GM19025 (cell line): ENCODE data around the gene RASSF5.

Experiments used
- ATAC-seq: cut with Tn5 transposase; IDR thresholded peaks from one replicate; pipeline ENCODE4 v1.9.1; 2021; ENCODE audit warnings: mild to moderate bottlenecking, low read depth, moderate library complexity; ENCODE audit not compliant: unreplicated experiment

The RASSF5 gene

GRCh38 chr1:206560007-206560716, 52.8 kb downstream of the RASSF5 start:
- no peak for ATAC-seq

GRCh38 chr1:206563367-206564207, 56.3 kb downstream of the RASSF5 start:
- ATAC-seq: peak; percentile 26

- ATAC-seq: no peak
These were observed 58.7 kb downstream of the RASSF5 start for GRCh38 chr1:206565995-206566394.

GRCh38 chr1:206566999-206567398, 59.7 kb downstream of the RASSF5 start:
- ATAC-seq: no peak

GRCh38 chr1:206568256-206568655, 60.9 kb downstream of the RASSF5 start:
- no peak for ATAC-seq

GRCh38 chr1:206568779-206569352, 61.5 kb downstream of the RASSF5 start:
- ATAC-seq: no peak

GRCh38 chr1:206569556-206569955, 62.2 kb downstream of the RASSF5 start:
- ATAC-seq: no peak

- ATAC-seq: no peak
These were observed 63.2 kb downstream of the RASSF5 start for GRCh38 chr1:206570529-206570928.

GRCh38 chr1:206572835-206573234, 65.5 kb downstream of the RASSF5 start:
- ATAC-seq: no peak

- no peak for ATAC-seq
These were observed 66.0 kb downstream of the RASSF5 start for GRCh38 chr1:206573319-206573718.

GRCh38 chr1:206573762-206574161, 66.4 kb downstream of the RASSF5 start:
- ATAC-seq: no peak

- ATAC-seq: no peak
These were observed 68.0 kb downstream of the RASSF5 start for GRCh38 chr1:206575165-206575893.

GRCh38 chr1:206575894-206576737, 68.8 kb downstream of the RASSF5 start:
- ATAC-seq: no peak

GRCh38 chr1:206577626-206578025, 70.3 kb downstream of the RASSF5 start:
- no peak for ATAC-seq

GRCh38 chr1:206578068-206578977, 71.0 kb downstream of the RASSF5 start:
- ATAC-seq: no peak

- no peak for ATAC-seq
These were observed 71.6 kb downstream of the RASSF5 start for GRCh38 chr1:206578978-206579374.

- peak; percentile 84 for ATAC-seq
These were observed 72.6 kb downstream of the RASSF5 start for GRCh38 chr1:206579747-206580437.

GRCh38 chr1:206580438-206581113, 73.2 kb downstream of the RASSF5 start:
- ATAC-seq: no peak
